Esophagus mucosa (tissue), 1 donor: ENCODE data around the gene COL16A1. TPM values are rescaled to one million over a fixed set of nuclear protein-coding genes. Genes with fewer than 3 reads are reported as not detected.

Source experiments
- ATAC-seq: fragments of 200-7000 bp; cut with Tn5 transposase; one replicate; pipeline ENCODE4 v1.9.1; 2020
- total RNA-seq: library from RNA; stranded (reverse); gene quantifications from one replicate; pipeline ENCODE4 v1.2.4, GENCODE V29; 2023
- donor health status: DM: yes; HTN: yes; CAD: no.

The COL16A1 gene
- total RNA-seq, 1 donor from 2014 or later = 11.8 TPM

DNA sequence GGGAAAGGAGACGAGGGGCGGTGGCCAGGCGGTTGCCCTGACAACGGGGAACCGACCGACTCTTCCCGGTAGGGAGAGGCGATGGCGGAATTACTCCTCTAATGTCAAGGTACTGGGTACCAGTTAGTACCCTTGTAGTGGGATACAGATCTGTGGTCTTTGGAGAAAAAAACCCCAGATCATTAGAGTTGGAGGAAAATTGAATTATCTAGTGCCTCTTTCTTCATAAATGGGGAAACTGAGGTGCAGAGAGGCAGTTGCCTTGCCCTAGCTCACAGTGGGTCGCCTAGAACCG is 58.6 kb downstream of the COL16A1 start:
- ATAC-seq = no peak

DNA sequence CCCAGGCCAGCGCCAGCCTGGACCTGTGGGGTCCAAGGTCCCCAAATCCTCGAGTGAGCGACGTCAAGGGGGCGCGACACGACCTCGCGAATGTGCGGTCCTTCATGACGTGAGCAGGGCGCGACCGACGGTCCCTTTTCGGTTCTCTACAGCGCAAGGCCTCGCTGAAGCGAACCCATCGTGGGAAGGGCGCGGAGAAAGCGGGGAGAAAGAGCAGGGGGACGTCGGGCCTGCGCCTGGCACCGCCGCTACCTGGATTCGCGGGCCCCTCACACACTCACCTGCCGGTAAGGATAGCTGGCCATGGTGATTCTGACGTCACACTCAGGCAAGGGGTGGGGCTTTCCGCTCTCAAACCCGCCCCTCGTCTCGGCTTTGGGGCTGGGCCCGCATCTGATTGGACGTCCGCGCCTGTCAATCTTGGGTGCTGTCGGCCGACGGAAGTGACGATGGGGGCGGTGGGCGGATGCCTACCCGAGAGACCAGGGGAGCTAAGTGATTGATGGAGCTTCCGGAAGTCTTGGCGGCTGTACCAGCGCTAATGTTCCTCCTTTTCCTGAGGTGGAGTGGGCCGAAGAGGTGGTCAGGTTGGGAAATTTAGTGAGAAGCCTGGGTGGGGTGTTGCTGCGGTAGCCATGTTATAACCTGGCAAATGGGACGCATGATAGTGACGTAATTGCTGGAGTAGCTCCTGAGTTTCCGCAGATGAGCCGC is 59.1 kb downstream of the COL16A1 start, which contains the start of gene PEF1:
PEF1 (minus strand) TSS at position 317 of the 714 bp plus-strand sequence; CDS start at position 305, 12 bp downstream.
- ATAC-seq = peak; percentile 95

DNA sequence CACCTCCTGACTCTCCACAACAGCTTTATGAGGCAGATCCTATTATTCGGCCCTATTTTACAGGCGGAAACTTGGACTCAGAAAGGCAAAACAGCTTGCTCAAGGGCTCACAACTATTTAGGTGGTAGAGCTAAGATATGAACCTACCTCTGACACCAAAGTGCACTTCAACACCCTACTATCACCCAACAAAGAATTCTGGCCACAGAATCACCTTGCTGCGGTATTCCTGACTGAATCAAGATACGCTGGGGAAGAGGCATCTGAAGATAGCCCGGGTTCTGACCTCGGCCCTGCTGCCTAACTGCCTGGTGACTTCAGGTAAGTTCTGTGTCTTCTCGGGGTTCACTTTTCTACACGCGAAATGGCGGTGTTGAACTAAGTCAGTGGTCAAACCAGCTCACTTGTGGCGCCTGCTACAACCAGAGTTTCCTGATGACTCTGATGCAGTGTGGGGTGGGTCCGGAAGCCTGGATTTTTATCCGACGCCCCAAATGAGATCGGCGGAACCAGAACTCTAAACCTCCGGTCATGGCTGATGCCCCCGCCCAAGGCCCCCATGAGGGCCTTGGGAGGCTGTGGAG is 59.7 kb downstream of the COL16A1 start:
- peak; percentile 65 for ATAC-seq

DNA sequence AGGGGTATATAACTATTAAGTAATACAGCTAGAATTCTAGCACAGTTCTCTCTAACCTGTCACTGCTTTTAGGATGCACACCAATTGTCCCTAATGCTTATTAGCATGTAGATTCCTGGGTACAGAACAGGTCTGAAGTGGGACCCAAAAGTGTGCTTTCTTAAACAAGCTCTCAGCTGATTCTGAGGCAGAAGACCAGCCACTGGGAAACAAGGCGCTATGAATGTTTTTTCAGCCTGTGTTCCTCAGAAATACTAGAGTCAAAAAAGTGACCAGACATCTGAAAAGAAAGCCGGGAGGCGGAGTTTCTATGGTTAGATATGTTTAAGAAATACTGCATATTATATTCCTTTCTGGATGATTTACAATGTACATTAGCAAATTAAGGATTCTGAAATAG is 60.9 kb downstream of the COL16A1 start:
- ATAC-seq = no peak

DNA sequence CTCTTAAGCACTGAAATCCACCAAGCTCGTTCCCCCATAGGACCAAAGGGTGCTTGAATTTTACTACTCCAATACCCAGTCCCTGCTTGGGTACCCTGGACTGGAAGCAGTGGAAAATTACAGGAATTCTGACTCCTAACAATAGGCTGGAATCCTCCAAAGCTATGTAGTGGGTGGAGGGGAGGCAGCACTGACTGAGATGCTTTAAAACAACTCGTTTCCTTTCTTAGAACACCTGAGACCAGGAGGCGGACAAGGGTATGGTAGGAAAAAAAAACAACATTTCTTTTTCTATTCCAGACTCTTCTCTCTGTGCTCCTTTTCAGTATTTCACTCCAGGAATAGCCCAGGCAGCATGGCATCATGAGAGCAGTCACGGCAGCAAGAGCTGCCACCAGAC is 61.5 kb downstream of the COL16A1 start:
- no peak for ATAC-seq

DNA sequence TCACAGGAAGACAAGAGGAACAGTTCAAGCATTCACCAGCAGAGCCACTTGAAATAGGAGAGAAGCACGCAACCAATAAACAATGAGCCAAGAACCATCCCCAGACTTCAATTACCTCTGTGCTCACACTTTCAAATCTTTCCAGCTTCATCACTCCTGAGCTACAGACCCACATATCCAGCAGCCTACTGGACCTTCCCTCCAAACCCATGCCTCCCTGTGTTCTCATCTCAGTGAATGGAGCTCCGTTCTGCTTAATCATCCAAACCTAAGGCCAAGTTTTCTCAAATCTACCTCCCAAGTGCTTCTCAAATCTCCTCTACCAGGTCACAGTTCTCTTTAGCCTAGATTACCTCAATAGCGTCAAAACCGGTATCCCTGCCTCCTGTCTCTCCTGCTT is 62.9 kb downstream of the COL16A1 start:
- ATAC-seq = no peak

DNA sequence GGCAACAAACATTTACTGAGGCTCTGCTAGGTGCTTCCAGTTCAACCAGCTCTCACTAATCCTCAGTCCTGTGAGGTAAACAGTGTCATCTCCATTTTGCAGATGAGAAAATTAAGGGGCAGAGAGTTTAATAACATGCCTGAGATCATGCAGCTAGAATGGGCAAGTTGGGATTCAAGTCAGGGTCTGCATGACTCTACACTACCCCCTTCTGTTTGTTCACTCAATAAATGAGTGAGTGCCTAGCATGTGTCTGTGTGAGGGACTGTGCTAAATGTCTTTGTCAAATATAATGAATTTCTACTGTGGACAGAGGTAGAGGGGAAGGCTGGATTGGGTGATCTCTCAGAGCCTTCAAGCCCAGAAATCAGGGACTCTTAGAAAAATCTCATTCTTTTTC is 63.6 kb downstream of the COL16A1 start:
- ATAC-seq = no peak

DNA sequence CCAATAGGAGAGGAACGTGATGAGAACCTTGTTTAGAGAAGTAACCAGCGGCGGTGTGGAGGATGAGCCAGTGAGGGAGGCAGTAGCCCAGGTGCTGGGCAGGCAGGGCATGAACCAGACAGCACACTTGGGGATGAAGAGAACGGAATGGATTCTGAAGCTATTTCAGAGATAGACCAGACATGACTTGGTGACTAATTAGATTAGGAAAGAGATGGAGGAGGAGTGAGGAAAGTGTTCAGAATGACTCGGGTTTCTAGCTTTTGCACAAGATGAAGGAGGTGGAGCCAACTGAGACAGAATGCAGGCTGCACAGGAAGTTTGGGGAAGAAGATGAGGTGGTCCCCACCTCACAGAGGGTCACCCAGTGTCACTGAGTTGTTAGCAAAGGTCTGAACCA is 64.3 kb downstream of the COL16A1 start:
- ATAC-seq = no peak

DNA sequence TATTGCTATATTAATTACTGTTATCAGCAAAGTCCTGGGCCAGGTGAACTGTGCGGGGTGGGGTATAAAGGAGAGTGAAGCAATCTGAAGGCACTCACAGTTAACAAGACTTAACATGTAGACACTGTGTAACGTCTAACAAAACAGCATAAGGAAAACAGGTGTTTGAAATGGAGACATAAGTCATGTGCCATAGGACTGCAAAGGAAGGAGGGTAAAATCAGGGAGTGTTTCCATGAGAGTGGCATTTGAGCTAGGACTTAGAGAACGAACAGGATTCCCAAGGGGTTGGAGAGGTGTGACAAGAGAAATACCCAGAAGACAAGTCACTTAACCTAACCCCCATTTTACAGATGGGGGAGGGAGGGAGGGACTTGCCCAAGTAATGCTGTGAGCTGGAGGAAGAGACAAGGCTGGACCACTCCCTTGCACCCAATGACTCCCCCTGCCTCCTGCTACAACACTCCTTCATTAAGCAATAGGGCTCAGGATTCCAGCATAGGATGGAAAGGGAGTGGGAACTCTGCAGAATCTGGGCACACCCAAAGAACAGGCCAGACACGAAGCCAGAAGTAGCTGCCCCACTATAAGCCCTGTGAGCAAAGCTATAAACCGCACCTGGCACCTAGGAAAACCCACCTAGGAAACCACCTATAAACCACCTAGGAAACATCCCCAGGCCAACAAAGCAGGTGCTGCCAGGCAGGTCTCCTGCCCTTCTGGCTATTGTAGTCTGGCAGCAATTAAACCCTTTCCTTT is 65.7 kb downstream of the COL16A1 start:
- ATAC-seq = peak; percentile 81

DNA sequence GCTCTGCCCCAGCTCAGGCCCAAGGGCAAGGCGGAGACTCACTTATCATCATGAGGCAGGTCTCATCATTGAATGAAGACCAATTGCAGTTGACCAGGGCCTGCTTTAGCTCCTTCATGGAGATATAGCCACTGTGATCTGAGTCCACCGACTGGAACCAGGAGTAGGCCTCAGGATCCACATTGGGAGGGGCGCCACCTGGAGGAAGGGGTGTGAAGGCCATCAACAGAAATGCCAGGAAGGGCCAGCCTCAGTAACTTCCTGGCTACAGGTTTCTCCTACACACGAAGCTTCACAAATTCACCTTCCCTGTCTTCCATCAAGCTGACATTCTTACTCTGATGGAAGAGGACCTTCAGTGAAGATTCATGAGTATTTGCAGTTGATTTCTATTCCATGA is 70.7 kb downstream of the COL16A1 start:
- no peak for ATAC-seq

DNA sequence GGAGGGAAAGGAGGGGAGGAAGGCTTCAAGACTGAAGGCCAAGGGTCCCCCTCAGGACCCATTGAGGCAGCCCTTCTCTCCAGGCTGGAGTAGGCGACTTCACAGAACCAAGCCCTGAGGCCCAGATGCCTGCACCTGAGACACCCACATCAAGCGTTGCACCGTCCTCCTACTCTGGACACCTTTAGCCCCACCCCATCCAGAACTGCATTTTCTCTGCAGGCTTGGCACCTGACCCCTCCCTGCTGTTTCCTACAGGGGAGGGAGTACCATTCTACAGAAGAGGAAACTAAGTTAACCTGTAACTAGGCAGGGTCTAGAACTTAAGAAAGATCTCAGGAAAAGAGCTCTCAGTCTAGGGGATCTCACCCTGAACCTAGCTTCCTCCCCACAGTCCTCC is 71.2 kb downstream of the COL16A1 start:
- ATAC-seq = no peak

DNA sequence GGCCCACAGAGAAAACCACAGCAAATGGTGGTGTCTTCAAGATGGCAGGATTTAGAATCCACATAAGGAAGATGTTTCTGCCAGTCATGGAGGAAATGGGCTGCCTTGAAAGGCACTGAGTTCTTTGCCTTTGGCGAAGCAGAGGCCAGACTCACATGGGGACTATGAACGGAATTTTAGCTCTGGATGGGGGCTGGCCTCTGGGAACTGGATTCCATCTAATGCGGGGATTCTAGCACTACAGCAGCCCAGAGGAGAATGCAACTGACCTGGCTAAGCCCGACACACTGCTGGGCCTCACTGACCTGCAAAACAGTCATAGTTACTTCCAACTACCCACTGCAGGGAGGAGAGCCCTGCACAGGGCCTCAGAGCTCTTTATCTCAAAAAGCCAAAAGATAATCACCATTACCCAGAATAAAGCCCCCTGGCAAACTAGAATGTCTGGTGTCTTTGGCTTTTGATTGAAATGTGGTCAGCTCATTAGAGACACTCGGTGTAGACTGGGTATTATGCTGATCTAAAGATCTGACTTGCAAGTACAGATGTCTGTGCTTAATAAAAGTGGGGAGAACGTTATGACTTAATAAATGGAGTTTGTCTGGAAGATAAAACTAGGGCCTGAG is 74.8 kb downstream of the COL16A1 start:
- ATAC-seq = no peak

DNA sequence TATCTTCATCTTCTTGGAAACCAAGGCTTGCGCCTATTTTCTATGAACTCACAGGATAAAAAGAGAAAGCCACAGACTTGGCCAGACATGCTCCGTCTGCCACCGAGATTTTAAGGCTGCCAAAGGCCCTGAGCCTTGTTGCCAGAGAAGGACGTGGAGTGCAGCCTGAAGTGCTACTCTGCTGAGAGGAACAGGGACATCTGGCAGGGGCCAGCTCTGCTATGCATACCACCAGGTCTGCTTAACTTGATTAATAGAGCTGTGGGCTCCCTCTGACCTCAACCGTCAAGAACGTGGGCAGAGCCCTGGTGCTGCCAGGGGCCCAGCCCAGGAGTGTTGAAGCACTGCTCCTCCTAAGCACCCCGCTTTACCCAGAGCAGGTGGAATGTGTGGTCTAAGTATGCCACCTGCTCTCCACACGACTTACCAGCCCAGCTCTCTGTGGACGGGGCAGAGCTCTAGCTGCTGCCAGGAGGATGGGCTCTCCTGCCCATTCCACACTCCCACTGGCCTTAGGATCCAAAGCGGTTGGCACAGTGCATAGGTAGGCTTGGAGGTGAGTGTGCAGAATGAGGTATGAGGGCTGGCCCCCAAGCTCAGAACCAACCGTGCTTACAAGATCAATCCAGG is 75.8 kb downstream of the COL16A1 start:
- ATAC-seq = no peak

DNA sequence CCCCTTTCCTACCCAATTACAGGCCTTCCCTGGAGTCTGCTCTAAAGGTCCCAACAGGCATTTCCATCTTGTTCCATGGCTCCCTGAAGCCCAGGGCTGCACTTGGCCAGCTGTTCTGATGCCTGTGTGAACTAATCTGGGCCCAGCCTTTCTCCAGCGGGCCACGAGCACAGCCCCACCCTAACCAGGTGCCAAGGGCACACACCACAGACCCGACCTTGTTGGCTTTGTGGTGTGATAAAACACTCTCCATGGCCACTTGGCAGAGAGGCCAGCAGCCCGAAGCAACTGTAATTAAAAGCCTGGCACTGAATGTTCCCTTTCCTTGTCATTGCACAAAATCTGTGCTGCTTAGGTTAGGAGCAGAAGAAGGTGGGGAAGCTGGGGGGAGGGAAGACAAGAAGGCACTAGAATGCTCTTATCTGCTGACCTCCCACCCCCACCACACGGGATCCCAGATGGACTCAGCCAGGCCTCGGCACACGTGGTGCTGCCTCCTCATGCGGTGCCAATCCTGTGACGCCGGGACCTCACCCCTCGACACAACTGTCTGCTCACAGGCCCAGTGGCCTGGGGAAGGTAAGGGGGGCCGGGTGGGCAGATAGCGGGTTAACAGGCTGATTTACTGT is 76.4 kb downstream of the COL16A1 start:
- ATAC-seq = no peak

DNA sequence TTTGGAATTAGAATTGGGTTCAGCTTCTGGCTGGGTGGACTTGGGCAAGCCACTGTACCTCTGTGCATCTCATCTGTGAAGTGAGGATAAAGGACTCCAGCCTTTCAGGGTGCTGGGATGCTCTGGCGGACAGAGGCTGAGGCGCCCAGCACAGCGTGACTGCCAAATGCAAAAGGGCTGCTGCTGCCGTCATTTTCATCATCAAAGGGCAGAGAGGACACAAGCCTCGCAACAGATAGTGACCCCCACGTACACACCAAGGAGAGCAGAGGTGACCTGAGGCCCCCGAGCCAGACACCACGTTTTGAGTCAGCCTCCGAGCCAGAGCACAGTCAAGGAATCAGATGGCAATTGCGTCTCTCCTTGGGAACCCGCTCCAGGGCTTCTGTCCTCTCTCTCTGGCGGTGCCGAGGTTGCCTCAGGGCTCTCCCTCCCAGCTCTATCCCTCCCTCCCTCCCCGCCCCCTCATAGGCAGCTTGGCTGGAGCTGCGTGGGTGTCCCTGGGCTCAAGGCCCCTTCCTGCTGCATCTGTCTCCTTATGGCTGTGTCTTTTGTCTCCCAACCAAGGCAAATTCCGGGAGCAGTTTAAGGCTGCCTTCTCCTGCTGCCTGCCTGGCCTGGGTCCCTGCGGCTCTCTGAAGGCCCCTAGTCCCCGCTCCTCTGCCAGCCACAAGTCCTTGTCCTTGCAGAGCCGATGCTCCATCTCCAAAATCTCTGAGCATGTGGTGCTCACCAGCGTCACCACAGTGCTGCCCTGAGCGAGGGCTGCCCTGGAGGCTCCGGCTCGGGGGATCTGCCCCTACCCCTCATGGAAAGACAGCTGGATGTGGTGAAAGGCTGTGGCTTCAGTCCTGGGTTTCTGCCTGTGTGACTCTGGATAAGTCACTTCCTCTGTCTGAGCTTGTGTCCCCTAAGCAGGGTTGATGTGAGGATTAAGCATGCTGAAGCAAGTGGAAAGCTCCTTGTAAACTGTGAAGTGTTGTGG is 77.3 kb downstream of the COL16A1 start:
- ATAC-seq = no peak

DNA sequence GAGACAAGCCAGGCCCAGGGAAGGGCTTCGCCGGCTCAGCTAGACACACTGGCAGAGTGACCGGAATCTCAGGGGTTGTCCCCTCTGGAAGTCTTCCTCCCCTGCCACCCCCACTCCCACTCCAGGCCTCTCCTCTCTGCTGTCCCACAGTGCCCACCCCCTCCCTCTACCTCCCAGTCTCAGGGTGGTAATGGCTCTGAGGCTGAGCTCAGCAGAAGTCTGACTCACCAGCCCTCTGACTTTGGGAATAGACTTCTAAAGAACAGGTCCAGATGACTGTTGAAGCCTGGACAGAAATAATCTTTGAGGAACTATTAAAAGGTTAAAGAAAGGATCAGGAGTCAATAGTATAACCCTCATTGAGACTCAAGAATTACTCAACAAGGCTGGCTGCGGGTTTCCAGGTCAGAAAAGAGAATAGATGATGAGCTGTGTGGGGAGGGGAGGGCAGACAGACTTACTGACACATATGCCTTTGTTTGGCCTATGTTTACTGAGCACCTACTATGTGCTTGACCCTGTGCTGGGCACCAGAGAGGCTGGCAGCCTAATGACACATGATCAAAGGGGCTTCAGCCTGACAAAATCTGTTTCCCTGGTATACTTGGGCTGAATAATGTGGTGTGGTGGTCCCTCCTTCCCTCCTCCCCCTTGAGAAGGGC is 78.1 kb downstream of the COL16A1 start:
- ATAC-seq = no peak

DNA sequence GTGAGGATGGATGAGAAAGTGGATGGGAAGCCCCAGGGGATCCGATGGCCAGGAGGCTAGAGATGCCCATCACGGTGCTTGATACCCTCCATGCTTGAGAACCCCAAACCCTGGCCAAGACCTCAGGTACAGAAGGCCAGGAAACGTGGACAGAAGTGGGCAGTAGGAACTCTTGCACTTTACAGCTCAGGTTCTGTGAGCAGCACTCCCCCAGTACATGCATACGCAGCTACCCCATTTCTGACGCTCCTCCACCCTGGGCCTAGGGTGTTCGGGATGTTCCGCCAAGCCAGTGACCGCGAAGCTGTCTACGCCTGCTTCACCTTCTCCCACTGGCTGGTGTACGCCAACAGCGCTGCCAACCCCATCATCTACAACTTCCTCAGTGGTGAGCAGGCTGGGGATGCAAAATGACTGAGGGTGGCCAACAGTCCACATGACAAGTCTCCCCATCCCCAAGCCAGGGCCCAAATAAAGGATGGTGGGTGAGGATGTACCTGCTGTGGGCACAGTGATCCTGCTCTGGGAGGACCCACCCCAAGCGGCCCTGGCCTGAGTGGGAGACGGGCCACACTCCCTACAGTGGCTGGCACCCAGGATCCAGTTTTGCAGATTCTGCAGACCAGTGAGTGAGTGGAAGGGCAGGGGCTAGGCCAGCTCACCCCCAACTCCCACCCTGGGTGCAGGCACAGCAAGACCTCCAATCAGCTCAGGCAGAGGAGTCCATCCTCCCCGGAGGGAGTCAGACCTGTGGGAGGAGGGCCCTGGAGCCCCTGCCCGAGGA is 78.9 kb downstream of the COL16A1 start:
- ATAC-seq = peak; percentile 3

DNA sequence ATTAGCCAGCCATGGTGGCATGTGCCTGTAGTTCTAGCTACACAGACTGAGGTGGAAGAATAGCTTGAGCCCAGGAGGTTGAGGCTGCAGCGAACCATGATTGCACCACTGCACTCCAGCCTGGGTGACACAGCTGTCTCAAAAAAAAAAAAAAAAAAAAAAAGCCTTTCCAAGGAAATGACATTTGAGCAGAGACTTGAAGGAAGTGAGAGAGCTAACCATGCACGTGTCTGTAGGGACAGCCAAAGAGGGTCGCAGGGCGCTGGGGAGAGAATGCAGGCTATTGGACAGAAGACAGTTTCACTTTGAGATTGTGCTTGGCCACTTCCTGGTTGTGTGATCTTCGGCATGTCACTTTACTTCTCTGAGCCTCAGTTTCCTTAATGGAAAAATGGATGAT is 79.5 kb downstream of the COL16A1 start:
- ATAC-seq = no peak

DNA sequence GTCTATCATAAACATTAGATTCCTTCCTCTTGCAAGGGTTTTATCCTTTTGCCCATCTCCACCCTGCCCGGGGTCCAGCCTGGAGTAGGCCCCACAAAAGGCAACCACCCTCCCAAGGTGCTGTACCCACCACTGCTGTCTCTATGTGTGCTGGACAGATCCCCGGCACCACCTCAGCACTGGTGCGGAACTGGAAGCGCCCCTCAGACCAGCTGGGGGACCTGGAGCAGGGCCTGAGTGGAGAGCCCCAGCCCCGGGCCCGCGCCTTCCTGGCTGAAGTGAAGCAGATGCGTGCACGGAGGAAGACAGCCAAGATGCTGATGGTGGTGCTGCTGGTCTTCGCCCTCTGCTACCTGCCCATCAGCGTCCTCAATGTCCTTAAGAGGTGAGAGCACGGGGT is 80.5 kb downstream of the COL16A1 start:
- no peak for ATAC-seq
